AG09309 (cell line): ENCODE results near the gene VASH1.

Experiments
- DNase-seq: peaks from one replicate; pipeline ENCODE4 v3.0.0-alpha.2; 2010; ENCODE audit warnings: low read depth
- H3K4me3 ChIP-seq: 2 replicates; pipeline ENCODE4 v1.5.1; 2011; ENCODE audit warnings: mild to moderate bottlenecking, low read depth, low read length, moderate library complexity; ENCODE audit not compliant: control insufficient read depth
- TF ChIP-seq, protein P1 (sequence below): IDR thresholded peaks from 2 replicates; pipeline ENCODE4 v1.5.1; 2011; ENCODE audit warnings: mild to moderate bottlenecking, low read depth, low read length, inconsistent platforms; ENCODE audit not compliant: insufficient read depth, control insufficient read depth; ENCODE audit errors: missing control alignments

The VASH1 gene

DNA sequence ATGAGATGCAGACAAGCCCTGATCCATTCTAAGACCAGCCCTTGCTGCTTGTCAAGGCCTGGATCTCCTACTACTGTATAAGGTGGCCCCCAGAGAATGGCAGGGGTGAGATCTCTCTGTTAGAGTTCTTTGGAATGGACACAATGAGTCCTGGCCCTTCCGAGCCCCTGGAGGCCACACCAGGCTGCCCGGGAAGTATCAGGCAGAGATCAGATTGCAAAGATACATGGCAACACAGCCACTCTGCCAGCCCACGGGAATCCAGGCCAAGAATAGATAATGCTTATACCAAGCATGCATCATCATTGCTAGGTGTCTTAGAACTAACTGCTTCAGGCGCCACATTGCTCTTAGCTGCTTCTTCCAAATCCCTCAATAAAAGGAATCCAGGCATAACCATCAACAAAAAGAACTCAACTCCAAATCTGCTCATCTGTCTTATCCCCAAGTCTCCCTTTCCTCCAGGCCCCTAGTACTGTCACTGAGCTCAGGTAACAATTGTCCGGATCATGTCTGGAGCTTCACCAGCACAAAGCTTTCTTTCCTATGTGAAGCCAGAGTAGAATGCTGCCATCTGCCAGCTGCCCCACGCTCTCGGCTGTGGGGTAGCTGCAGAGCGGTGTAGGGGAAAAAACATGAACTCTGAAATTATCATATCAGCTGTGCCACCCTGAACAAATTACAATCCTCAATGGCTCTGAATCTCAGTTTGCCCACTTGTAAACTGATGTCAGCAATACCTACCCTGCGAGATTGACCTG is 5.5 kb upstream of the VASH1 start:
- DNase-seq = no peak
- H3K4me3 ChIP-seq = no peak overlapping the region
- TF ChIP-seq, protein P1, sequence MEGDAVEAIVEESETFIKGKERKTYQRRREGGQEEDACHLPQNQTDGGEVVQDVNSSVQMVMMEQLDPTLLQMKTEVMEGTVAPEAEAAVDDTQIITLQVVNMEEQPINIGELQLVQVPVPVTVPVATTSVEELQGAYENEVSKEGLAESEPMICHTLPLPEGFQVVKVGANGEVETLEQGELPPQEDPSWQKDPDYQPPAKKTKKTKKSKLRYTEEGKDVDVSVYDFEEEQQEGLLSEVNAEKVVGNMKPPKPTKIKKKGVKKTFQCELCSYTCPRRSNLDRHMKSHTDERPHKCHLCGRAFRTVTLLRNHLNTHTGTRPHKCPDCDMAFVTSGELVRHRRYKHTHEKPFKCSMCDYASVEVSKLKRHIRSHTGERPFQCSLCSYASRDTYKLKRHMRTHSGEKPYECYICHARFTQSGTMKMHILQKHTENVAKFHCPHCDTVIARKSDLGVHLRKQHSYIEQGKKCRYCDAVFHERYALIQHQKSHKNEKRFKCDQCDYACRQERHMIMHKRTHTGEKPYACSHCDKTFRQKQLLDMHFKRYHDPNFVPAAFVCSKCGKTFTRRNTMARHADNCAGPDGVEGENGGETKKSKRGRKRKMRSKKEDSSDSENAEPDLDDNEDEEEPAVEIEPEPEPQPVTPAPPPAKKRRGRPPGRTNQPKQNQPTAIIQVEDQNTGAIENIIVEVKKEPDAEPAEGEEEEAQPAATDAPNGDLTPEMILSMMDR = no peak

DNA sequence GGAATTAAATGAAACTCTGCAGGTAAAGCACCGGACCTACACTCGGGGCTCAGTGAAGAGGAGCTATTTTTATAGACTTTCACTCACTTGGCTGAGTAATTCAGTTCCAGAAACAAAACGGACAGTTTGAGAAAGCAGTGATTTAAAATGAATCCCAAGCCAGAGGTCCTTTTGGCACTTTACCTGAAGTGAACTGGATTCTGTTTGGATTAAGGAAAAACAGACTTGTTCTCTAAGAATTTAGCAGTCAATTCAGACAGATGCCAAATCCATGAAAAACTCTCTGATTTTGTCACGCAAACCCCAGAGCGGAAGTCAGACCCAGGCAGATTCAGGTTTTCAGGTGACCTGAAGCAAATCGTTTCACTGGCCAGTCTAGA is 4.9 kb upstream of the VASH1 start:
- TF ChIP-seq, protein P1 = no peak
- H3K4me3 ChIP-seq = no peak overlapping the region
- DNase-seq = no peak

DNA sequence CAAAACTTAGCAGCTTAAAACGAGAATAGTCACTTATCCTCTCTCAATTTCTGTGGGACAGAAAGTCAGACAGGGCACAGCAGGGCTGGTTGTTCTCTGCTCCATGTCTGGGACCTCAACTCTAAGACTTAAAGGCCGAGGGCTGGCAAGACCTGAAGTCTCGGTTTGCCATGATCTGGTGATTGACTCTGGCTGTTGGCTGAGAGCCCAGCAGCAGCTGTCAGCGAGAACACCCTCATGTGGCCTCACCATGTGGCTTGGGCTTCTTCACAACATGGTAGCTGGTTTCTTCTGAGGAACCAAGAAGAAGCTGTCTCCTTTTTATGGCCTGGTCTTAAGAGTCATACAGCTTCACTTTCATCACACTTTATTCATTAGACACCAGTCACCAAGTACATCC is 1.7 kb upstream of the VASH1 start:
- no peak overlapping the region for H3K4me3 ChIP-seq
- TF ChIP-seq, protein P1 = no peak
- no peak for DNase-seq

DNA sequence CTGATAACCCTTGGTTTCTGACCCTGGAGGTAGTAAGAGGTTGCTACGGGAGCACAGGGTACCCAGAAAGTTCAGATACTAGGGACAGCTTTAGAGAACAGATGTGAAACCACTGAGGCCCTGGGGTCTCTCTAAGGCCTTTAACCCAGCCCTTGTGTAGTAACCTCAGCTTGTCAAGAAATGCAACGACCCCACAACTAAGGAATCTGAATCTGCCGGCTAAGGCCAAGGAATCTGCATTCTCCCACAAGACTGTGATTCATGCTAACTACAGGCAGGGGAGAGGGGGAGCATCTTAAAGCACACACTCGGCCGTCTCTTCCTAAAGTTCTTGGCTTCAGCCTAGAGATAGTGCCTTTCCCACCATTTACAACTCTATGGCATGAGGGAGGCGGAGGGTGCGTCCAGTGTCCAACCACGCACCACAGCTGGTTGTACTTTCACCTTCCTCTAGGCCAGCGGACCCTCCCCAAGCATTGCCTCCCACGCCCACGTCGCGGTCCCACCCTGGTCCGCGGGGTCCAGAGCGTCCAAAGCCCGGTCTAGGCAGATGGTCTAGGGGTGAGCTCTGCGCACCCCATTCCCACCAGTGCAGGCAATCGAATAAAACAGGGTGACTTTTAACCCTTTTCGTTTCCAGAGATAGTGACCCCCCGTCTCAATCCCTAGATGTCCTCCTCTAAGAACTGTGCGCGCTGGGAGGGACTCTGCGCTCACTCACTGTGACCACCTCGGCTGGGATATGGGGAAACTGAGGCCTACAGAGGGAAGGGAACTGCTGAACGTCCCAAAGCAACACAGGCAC is 735 bp upstream of the VASH1 start:
- H3K4me3 ChIP-seq = peak overlapping the region; percentile 64
- DNase-seq = no peak
- TF ChIP-seq, protein P1 = no peak

DNA sequence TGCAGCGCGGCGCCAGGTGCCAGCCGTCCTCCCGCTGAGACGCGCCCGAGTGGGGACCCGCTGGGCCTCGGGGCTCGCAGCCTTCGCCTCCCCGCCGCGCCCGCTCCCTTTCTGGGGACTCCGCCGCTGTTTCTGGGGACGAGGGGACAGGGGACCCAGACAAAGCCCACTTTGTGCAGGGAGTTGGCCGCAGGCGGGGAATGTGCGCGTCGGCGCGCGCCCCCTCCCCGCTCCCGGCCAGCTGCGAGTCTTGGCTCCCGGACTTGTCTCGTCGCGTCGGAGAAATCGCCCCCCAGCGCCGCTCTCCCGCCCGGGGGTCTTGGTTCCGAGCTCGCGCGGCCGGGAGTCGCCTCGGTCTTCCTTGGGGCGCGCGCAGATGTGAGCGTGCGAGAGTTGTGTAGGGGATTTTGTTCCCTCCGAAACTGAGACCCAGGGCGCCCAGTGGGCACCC is 717 bp downstream of the VASH1 start:
- TF ChIP-seq, protein P1 = no peak
- no peak for DNase-seq
- peak overlapping the region; percentile 64 for H3K4me3 ChIP-seq

DNA sequence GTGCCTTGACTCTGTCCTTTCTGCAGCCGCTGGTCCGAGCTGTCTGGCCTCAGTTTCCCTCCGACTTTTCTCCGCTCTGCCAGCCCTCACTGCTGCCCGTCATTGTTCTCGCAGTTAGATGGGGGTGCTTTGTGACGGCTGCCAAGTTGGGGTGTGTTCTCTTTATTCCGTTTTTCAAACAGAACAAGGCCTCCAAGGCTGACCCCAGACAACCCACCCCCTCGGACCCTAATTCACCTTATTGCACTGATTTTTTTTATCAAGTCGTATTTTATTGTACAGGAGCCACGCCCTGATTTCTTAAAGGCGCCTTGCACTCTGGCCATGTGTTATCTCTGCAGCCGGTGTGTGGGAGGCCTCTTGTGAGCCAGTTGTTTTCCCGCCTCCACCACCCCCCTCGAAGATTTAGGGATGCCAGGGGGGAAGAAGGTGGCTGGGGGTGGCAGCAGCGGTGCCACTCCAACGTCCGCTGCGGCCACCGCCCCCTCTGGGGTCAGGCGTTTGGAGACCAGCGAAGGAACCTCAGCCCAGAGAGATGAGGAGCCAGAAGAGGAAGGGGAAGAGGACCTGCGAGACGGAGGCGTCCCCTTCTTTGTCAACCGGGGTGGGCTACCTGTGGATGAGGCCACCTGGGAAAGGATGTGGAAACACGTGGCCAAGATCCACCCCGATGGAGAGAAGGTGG is 1.3 kb downstream of the VASH1 start:
- TF ChIP-seq, protein P1 = no peak
- peak overlapping the region; percentile 64 for H3K4me3 ChIP-seq
- DNase-seq = no peak
